A673 (cell line): ENCODE measurements around the gene RRM2. TPM values are rescaled to one million over a fixed set of nuclear protein-coding genes. Genes with fewer than 3 reads are reported as not detected.

ENCODE experiments used
- BruUV-seq: library from RNA; stranded (reverse); fragments of 400-500 nt; replicated peaks from 2 replicates; lab custom pipeline; 2021; lab: Mats Ljungman, UMichigan
- CTCF ChIA-PET: fragments of 300-600 bp; sonication (Branson Sonifier 250); formaldehyde crosslinking; loops from one replicate; lab custom pipeline; 2022; ENCODE audit warnings: antibody characterized with exemption; lab: Charles Lee
- POLR2A ChIA-PET: fragments of 300-600 bp; sonication (Branson Sonifier 250); formaldehyde crosslinking; loops from one replicate; lab custom pipeline; 2022; ENCODE audit warnings: antibody characterized with exemption; ENCODE audit not compliant: low non-redundant PET; lab: Charles Lee
- DNase-seq: peaks from one replicate; pipeline ENCODE4 v3.0.0-alpha.2; 2015; ENCODE audit warnings: low spot score
- H3K27ac ChIP-seq: fragments of 200-600 bp; sonication (generic); 2 replicates; pipeline ENCODE4 v1.5.1; 2016; ENCODE audit warnings: mixed run types, low read depth, mild to moderate bottlenecking, mixed read lengths, antibody characterized with exemption, low read length; ENCODE audit not compliant: poor library complexity, severe bottlenecking
- H3K27me3 ChIP-seq: fragments of 200-600 bp; sonication (generic); replicated peaks from 2 replicates; pipeline ENCODE4 v1.6.1; 2017; ENCODE audit warnings: mixed run types, low read depth, mild to moderate bottlenecking, mixed read lengths, antibody characterized with exemption, low read length; ENCODE audit not compliant: insufficient read depth, poor library complexity
- H3K36me3 ChIP-seq: fragments of 200-600 bp; sonication (generic); 2 replicates; pipeline ENCODE4 v1.6.1; 2016; ENCODE audit warnings: mixed run types, mild to moderate bottlenecking, mixed read lengths, antibody characterized with exemption, low read length; ENCODE audit not compliant: insufficient read depth, poor library complexity, severe bottlenecking
- H3K4me1 ChIP-seq: fragments of 200-600 bp; sonication (generic); 2 replicates; pipeline ENCODE4 v1.6.1; 2017; ENCODE audit warnings: mixed run types, mild to moderate bottlenecking, mixed read lengths, antibody characterized with exemption, low read length; ENCODE audit not compliant: insufficient read depth, poor library complexity, severe bottlenecking
- H3K4me3 ChIP-seq: fragments of 200-600 bp; sonication (generic); 2 replicates; pipeline ENCODE4 v1.5.1; 2016; ENCODE audit warnings: low read depth, mixed run types, mild to moderate bottlenecking, mixed read lengths, low read length; ENCODE audit not compliant: poor library complexity, severe bottlenecking
- H3K9me3 ChIP-seq: fragments of 200-600 bp; sonication (generic); 2 replicates; pipeline ENCODE4 v1.6.1; 2016; ENCODE audit warnings: mixed run types, low read depth, mild to moderate bottlenecking, mixed read lengths, antibody characterized with exemption, low read length; ENCODE audit not compliant: poor library complexity, severe bottlenecking
- CTCF ChIP-seq: fragments of 300-800, 200-600 bp; sonication (generic); conservative IDR thresholded peaks from 2 replicates; pipeline ENCODE4 v1.5.1; 2017; ENCODE audit warnings: low read depth, mild to moderate bottlenecking, antibody characterized with exemption, low read length, moderate library complexity, mixed read lengths
- EZH2 ChIP-seq: fragments of 200-600 bp; sonication (generic); IDR thresholded peaks from 2 replicates; pipeline ENCODE4 v1.6.1; 2017; ENCODE audit warnings: borderline replicate concordance, low read depth, mild to moderate bottlenecking, mixed read lengths, antibody characterized with exemption, low read length; ENCODE audit not compliant: poor library complexity, severe bottlenecking
- intact Hi-C: fragments of 100-400 bp; cut with micrococcal nuclease; formaldehyde crosslinking; loops from one replicate; pipeline ENCODE4 v1.10.0; 2022; ENCODE audit not compliant: unreplicated experiment
- total RNA-seq: library from RNA; stranded (reverse); gene quantifications from 2 replicates; pipeline ENCODE4 v1.2.3, GENCODE V29; 2021

RRM2 gene
- total RNA-seq, 1 experiment from 2014 or later: 486 TPM

- Histone ChIP-seq H3K27me3 (peaks cover 92% of the 10 kb centered on the region), H3K36me3 (no peaks in the 10 kb centered on the region), H3K27ac (no peak within 1 kb of the TSS), H3K9me3 (no peaks in the 10 kb centered on the region), H3K4me3 (peak within 1 kb of the TSS; percentile 48), H3K4me1 (peaks cover 9% of the 10 kb centered on the region)
- ChIA-PET POLR2A (no interaction called here), CTCF (no interaction called here)
- intact Hi-C loops: loop anchor here (10.0 kb wide), 1 partner anchor 585 kb away; no protein-coding TSS in a partner anchor
- no peak for TF ChIP-seq CTCF
- no peak for TF ChIP-seq EZH2
- no peak for DNase-seq
- BruUV-seq: no TSS peak
Observed at GRCh38 chr2:10079870-10080535, 42.5 kb upstream of the RRM2 start, which contains the start of gene CYS1. Gene CYS1, minus strand, starts transcription at chr2:10080411. Its CDS starts 188 bp downstream, at chr2:10080223.

GRCh38 chr2:10080536-10081304 lies 41.8 kb upstream of the RRM2 start:
- Histone ChIP-seq H3K27me3 (peaks cover 85% of the 10 kb centered on the region), H3K27ac (no peak overlapping the region), H3K4me3 (peak overlapping the region; percentile 48), H3K4me1 (peaks cover 9% of the 10 kb centered on the region), H3K9me3 (no peaks in the 10 kb centered on the region), H3K36me3 (no peaks in the 10 kb centered on the region)
- no TSS peak for BruUV-seq
- ChIA-PET CTCF (no interaction called here), POLR2A (no interaction called here)
- DNase-seq: no peak
- TF ChIP-seq EZH2 (peak; percentile 92), CTCF (no peak)
- intact Hi-C loops: no loop called here

GRCh38 chr2:10083046-10083445 lies 39.5 kb upstream of the RRM2 start:
- Histone ChIP-seq H3K27ac (no peak overlapping the region), H3K4me1 (peaks cover 9% of the 10 kb centered on the region), H3K4me3 (no peak overlapping the region), H3K9me3 (no peaks in the 10 kb centered on the region), H3K36me3 (no peaks in the 10 kb centered on the region), H3K27me3 (peaks cover 66% of the 10 kb centered on the region)
- ChIA-PET CTCF (interaction anchor here (1.2 kb wide), 1 partner anchor 11 kb away, joined by 3 read pairs; no protein-coding TSS in a partner anchor), POLR2A (no interaction called here)
- intact Hi-C loops: no loop called here
- DNase-seq: no peak
- no TSS peak for BruUV-seq
- TF ChIP-seq CTCF (no peak), EZH2 (peak; percentile 22)
